Body of pancreas (tissue), 4 donors: ENCODE results near the gene CHAC2.

ENCODE experiments used
- CTCF ChIP-seq, 7 experiments: fragments of 450-650 bp in 4 of 7; fragments of 200-600 bp in 3 of 7; sonication (generic) in 3 of 7; IDR thresholded peaks; one replicate each; pipeline ENCODE4 v1.5.1; 2016 to 2019; ENCODE audit warnings: antibody characterized with exemption in 7 of 7
- POLR2A ChIP-seq, 3 donors: fragments of 450-650 bp; IDR thresholded peaks; one replicate each; pipeline ENCODE4 v1.6.1; 2016; ENCODE audit warnings: antibody characterized with exemption in 3 of 3, mild to moderate bottlenecking in 2 of 3

- TF ChIP-seq POLR2A (IDR thresholded peaks at IDR 0.05), result no peak
- TF ChIP-seq CTCF (IDR thresholded peaks at IDR 0.05), result no peak
These were observed 1.8 kb upstream of the CHAC2 start for GRCh38 chr2:53765767-53766166.
